GM23338 (cell line): ENCODE measurements around the gene ABHD14A. TPM values are rescaled to one million over a fixed set of nuclear protein-coding genes. Genes with fewer than 3 reads are reported as not detected.

Source experiments
- ATAC-seq: fragments of 200-7000 bp; cut with Tn5 transposase; 3 replicates; pipeline ENCODE4 v1.9.1; 2020
- DNase-seq: peaks from one replicate; pipeline ENCODE4 v3.0.0-alpha.2; 2015; ENCODE audit warnings: low spot score
- H2AFZ ChIP-seq: fragments of 200-600 bp; sonication (generic); 2 replicates; pipeline ENCODE4 v1.8.0; 2016; ENCODE audit warnings: antibody characterized with exemption, mild to moderate bottlenecking, moderate library complexity
- H3F3A ChIP-seq: fragments of 200-600 bp; sonication (generic); replicated peaks from 2 replicates; pipeline ENCODE4 v1.8.0; 2017; ENCODE audit warnings: antibody characterized with exemption, mixed run types, low read depth
- H3K27ac ChIP-seq: fragments of 200-600 bp; sonication (generic); 2 replicates; pipeline ENCODE4 v1.6.1; 2016; ENCODE audit warnings: low read depth
- H3K27me3 ChIP-seq: fragments of 200-600 bp; sonication (generic); 2 replicates; pipeline ENCODE4 v1.8.0; 2016; ENCODE audit warnings: mild to moderate bottlenecking, mixed run types, moderate library complexity; ENCODE audit not compliant: insufficient read depth
- H3K36me3 ChIP-seq: fragments of 200-600 bp; sonication (generic); 2 replicates; pipeline ENCODE4 v1.8.0; 2016; ENCODE audit warnings: mild to moderate bottlenecking; ENCODE audit not compliant: insufficient read depth
- H3K4me1 ChIP-seq: fragments of 200-600 bp; sonication (generic); 2 replicates; pipeline ENCODE4 v1.8.0; 2016; ENCODE audit warnings: mild to moderate bottlenecking, moderate library complexity; ENCODE audit not compliant: insufficient read depth
- H3K4me2 ChIP-seq: fragments of 200-600 bp; sonication (generic); 2 replicates; pipeline ENCODE4 v1.7.1; 2017; ENCODE audit warnings: mixed run types
- H3K4me3 ChIP-seq: fragments of 200-600 bp; sonication (generic); 2 replicates; pipeline ENCODE4 v1.6.1; 2016; ENCODE audit warnings: mixed run types
- H3K79me2 ChIP-seq: fragments of 200-600 bp; sonication (generic); replicated peaks from 2 replicates; pipeline ENCODE4 v1.8.0; 2017; ENCODE audit warnings: mild to moderate bottlenecking; ENCODE audit not compliant: insufficient read depth
- H3K9me2 ChIP-seq: fragments of 200-600 bp; sonication (generic); 2 replicates; pipeline ENCODE4 v1.8.0; 2017; ENCODE audit not compliant: insufficient read depth
- H4K20me1 ChIP-seq: fragments of 200-600 bp; sonication (generic); replicated peaks from 2 replicates; pipeline ENCODE4 v1.8.0; 2017; ENCODE audit warnings: mild to moderate bottlenecking; ENCODE audit not compliant: insufficient read depth
- H3K27ac Mint-ChIP-seq: 2 replicates; pipeline ENCODE4 v1.8.0; 2020; ENCODE audit warnings: inconsistent platforms, mild to moderate bottlenecking, moderate library complexity, mixed read lengths
- H3K27me3 Mint-ChIP-seq: 3 replicates; pipeline ENCODE4 v1.8.0; 2022; ENCODE audit warnings: low read depth, mild to moderate bottlenecking, moderate library complexity, mixed read lengths, inconsistent platforms; ENCODE audit not compliant: insufficient read depth, poor library complexity
- H3K36me3 Mint-ChIP-seq: 3 replicates; pipeline ENCODE4 v1.8.0; 2021; ENCODE audit warnings: low read depth, mild to moderate bottlenecking, inconsistent platforms, moderate library complexity, mixed read lengths
- H3K4me1 Mint-ChIP-seq: 3 replicates; pipeline ENCODE4 v1.8.0; 2020; ENCODE audit warnings: mild to moderate bottlenecking, inconsistent platforms, mixed read lengths
- H3K4me3 Mint-ChIP-seq: 3 replicates; pipeline ENCODE4 v1.8.0; 2021; ENCODE audit warnings: moderate library complexity, mild to moderate bottlenecking, inconsistent platforms, mixed read lengths
- H3K9me3 Mint-ChIP-seq: 3 replicates; pipeline ENCODE4 v1.8.0; 2020; ENCODE audit warnings: moderate library complexity, mild to moderate bottlenecking, inconsistent platforms, mixed read lengths
- CREB1 ChIP-seq: fragments of 250-450 bp; sonication (Bioruptor Pico); IDR thresholded peaks from 2 replicates; pipeline ENCODE4 v1.5.0; 2020; ENCODE audit warnings: low read depth, mild to moderate bottlenecking, moderate library complexity
- EZH2 ChIP-seq: fragments of 200-600 bp; sonication (generic); IDR thresholded peaks from one replicate; pipeline ENCODE4 v1.8.0; 2017; ENCODE audit warnings: antibody characterized with exemption, mild to moderate bottlenecking, low read depth; ENCODE audit not compliant: unreplicated experiment
- EZH2phosphoT487 ChIP-seq: fragments of 200-600 bp; sonication (generic); IDR thresholded peaks from one replicate; pipeline ENCODE4 v1.8.1; 2018; ENCODE audit warnings: antibody characterized with exemption; ENCODE audit not compliant: unreplicated experiment
- JUNB ChIP-seq: IDR thresholded peaks from one replicate; pipeline ENCODE4 v1.6.1; 2016; ENCODE audit warnings: antibody characterized with exemption; ENCODE audit not compliant: unreplicated experiment
- POLR2AphosphoS5 ChIP-seq: IDR thresholded peaks from 2 replicates; pipeline ENCODE4 v1.6.1; 2016; ENCODE audit warnings: antibody characterized with exemption, low read depth
- REST ChIP-seq: IDR thresholded peaks from one replicate; pipeline ENCODE4 v1.6.1; 2018; ENCODE audit warnings: antibody characterized with exemption; ENCODE audit not compliant: unreplicated experiment
- STAT1 ChIP-seq: IDR thresholded peaks from one replicate; pipeline ENCODE4 v1.6.1; 2016; ENCODE audit warnings: antibody characterized with exemption; ENCODE audit not compliant: unreplicated experiment
- ZNF114 ChIP-seq: fragments of 250-450 bp; sonication (Bioruptor Pico); IDR thresholded peaks from 2 replicates; pipeline ENCODE4 v1.5.0; 2020; ENCODE audit warnings: mild to moderate bottlenecking, moderate library complexity
- ZNF331 ChIP-seq: fragments of 250-450 bp; sonication (Bioruptor Pico); IDR thresholded peaks from 2 replicates; pipeline ENCODE4 v1.5.0; 2020; ENCODE audit warnings: low read depth, mild to moderate bottlenecking, moderate library complexity
- ZNF462 ChIP-seq: fragments of 250-450 bp; sonication (Bioruptor Pico); IDR thresholded peaks from 2 replicates; pipeline ENCODE4 v1.5.0; 2020; ENCODE audit warnings: mild to moderate bottlenecking, moderate library complexity
- polyA plus RNA-seq: library from polyadenylated mRNA; unstranded; fragments of >200 nt; fragmentation: Nextera tagmentation; extraction: Ambion mirVana; gene quantifications from 2 replicates; pipeline ENCODE4 v1.2.1, GENCODE V29; 2016
- total RNA-seq: library from RNA; depleted of rRNA; stranded (reverse); fragments of >200 nt; shearing (Covaris generic); gene quantifications from 2 replicates; pipeline ENCODE4 v1.2.3, GENCODE V29; 2014
- TF ChIP-seq, protein P1 (sequence below), 2 experiments: fragments of 200-600 bp in 1 of 2; sonication (generic) in 1 of 2; conservative IDR thresholded peaks; 2 replicates each; pipeline versions ENCODE4 v1.5.1 to v1.6.1; 2016 to 2017; ENCODE audit warnings: antibody characterized with exemption in 2 of 2, low read depth in 2 of 2, mild to moderate bottlenecking in 2 of 2, moderate library complexity in 1 of 2

Gene ABHD14A
- total and polyA plus RNA-seq, 2 experiments from 2014 or later = 7.8 to 12.7 TPM

DNA sequence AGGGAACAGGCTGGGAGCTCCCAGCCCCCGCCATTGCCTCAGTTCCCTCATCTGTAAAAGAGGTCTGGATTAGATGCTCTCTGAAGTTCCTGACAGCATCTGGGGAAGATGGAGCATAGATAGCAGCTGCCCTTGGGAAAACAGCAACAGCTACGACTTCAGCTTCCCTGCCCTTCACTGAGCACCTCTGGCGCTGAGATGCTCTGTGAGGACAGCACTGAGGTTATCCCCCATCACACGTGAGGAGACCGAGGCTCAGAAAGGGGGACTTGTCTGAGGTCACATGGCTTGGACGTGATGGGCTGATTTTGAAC, 31.9 kb downstream of the ABHD14A start (continued):
- TF ChIP-seq REST = no peak

DNA sequence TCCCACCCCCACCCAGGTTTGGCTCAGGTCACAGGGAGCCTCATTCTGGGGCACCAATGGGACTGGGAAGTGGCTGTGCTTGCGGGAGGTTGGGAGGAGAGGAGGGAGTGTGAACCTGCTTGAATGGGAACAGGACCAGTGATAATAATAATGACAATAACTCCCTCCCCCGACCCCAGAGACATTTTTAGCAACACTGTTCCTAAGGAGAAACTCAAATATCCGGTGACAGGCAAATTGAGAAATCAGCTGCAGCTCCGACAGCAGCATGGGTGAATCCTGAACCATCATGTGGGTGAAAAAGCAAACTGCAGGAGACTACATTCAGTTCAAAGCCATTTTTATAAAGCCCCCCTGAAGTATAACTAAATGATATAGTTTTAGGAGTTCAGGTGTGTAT, 32.4 kb downstream of the ABHD14A start:
- H3K4me3 Mint-ChIP-seq = no peak overlapping the region; the same call in 2 of the 3 replicates
- H3K4me2 ChIP-seq = no peak overlapping the region
- no peak for DNase-seq
- H3K79me2 ChIP-seq = no peaks in the 10 kb centered on the region
- no peak overlapping the region for H3K27ac ChIP-seq
- H3K9me2 ChIP-seq = peaks cover 5% of the 10 kb centered on the region; the same call in 1 of the 2 replicates
- ATAC-seq = no peak
- no peaks in the 10 kb centered on the region; the same call in 1 of the 2 replicates for H3F3A ChIP-seq
- H3K9me3 Mint-ChIP-seq = no peaks in the 10 kb centered on the region
- peaks cover 25% of the 10 kb centered on the region; the same call in 1 of the 2 replicates for H3K4me1 ChIP-seq
- H4K20me1 ChIP-seq = no peaks in the 10 kb centered on the region
- no peaks in the 10 kb centered on the region for H3K27me3 ChIP-seq
- H3K4me3 ChIP-seq = no peak overlapping the region
- no peaks in the 10 kb centered on the region for H3K36me3 ChIP-seq
- no peak overlapping the region for H2AFZ ChIP-seq
- H3K27me3 Mint-ChIP-seq = peaks cover 17% of the 10 kb centered on the region
- peaks cover 51% of the 10 kb centered on the region for H3K4me1 Mint-ChIP-seq
- H3K27ac Mint-ChIP-seq = no peak overlapping the region
- no peaks in the 10 kb centered on the region; the same call in 2 of the 3 replicates for H3K36me3 Mint-ChIP-seq
- TF ChIP-seq STAT1 (no peak), ZNF331 (CRISPR knock-in tag) (no peak), ZNF114 (CRISPR knock-in tag) (no peak), EZH2phosphoT487 (no peak), EZH2 (no peak), JUNB (no peak), POLR2AphosphoS5 (no peak), ZNF462 (CRISPR knock-in tag) (no peak), CREB1 (CRISPR knock-in tag) (no peak), REST (no peak)
- TF ChIP-seq, protein P1, sequence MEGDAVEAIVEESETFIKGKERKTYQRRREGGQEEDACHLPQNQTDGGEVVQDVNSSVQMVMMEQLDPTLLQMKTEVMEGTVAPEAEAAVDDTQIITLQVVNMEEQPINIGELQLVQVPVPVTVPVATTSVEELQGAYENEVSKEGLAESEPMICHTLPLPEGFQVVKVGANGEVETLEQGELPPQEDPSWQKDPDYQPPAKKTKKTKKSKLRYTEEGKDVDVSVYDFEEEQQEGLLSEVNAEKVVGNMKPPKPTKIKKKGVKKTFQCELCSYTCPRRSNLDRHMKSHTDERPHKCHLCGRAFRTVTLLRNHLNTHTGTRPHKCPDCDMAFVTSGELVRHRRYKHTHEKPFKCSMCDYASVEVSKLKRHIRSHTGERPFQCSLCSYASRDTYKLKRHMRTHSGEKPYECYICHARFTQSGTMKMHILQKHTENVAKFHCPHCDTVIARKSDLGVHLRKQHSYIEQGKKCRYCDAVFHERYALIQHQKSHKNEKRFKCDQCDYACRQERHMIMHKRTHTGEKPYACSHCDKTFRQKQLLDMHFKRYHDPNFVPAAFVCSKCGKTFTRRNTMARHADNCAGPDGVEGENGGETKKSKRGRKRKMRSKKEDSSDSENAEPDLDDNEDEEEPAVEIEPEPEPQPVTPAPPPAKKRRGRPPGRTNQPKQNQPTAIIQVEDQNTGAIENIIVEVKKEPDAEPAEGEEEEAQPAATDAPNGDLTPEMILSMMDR (conservative IDR thresholded peaks at IDR 0.05; ENCODE audit: low read depth in 2 of 2) = no peak
